Skeletal muscle tissue (tissue), 4 donors: ENCODE data around the gene PRKRA. TPM values are rescaled to one million over a fixed set of nuclear protein-coding genes. Genes with fewer than 3 reads are reported as not detected.

ENCODE experiments used
- H3K27ac ChIP-seq: one replicate; pipeline ENCODE4 v1.7.0; 2013; ENCODE audit warnings: mild to moderate bottlenecking, low read depth, low read length, inconsistent platforms
- H3K27me3 ChIP-seq, 3 donors: one replicate each; pipeline ENCODE4 v1.7.0; 2013; ENCODE audit warnings: low read length in 3 of 3; ENCODE audit not compliant: control insufficient read depth in 3 of 3, insufficient read depth in 3 of 3
- H3K36me3 ChIP-seq, 3 donors: one replicate each; pipeline ENCODE4 v1.7.0; 2013; ENCODE audit warnings: low read length in 3 of 3; ENCODE audit not compliant: control insufficient read depth in 3 of 3, insufficient read depth in 3 of 3
- H3K4me1 ChIP-seq, 3 donors: one replicate each; pipeline ENCODE4 v1.7.0; 2013; ENCODE audit warnings: low read length in 3 of 3, mild to moderate bottlenecking in 3 of 3; ENCODE audit not compliant: control insufficient read depth in 3 of 3, insufficient read depth in 3 of 3
- H3K4me3 ChIP-seq, 3 donors: one replicate each; pipeline ENCODE4 v1.7.0; 2013; ENCODE audit warnings: low read length in 3 of 3
- H3K9ac ChIP-seq, 3 donors: one replicate each; pipeline ENCODE4 v1.7.0; 2013; ENCODE audit warnings: low read length in 3 of 3, mild to moderate bottlenecking in 3 of 3, moderate library complexity in 2 of 3, low read depth in 1 of 3
- H3K9me3 ChIP-seq, 3 donors: one replicate each; pipeline ENCODE4 v1.7.0; 2013; ENCODE audit warnings: low read length in 3 of 3; ENCODE audit not compliant: control insufficient read depth in 3 of 3
- total RNA-seq: library from RNA; depleted of rRNA; stranded (reverse); fragments of >200 nt; gene quantifications from one replicate; pipeline ENCODE4 v1.2.3, GENCODE V29; 2014
- donor health status: Osteomylitis.

Gene PRKRA
- total RNA-seq, 1 donor from 2014 or later, result 40.7 TPM

DNA sequence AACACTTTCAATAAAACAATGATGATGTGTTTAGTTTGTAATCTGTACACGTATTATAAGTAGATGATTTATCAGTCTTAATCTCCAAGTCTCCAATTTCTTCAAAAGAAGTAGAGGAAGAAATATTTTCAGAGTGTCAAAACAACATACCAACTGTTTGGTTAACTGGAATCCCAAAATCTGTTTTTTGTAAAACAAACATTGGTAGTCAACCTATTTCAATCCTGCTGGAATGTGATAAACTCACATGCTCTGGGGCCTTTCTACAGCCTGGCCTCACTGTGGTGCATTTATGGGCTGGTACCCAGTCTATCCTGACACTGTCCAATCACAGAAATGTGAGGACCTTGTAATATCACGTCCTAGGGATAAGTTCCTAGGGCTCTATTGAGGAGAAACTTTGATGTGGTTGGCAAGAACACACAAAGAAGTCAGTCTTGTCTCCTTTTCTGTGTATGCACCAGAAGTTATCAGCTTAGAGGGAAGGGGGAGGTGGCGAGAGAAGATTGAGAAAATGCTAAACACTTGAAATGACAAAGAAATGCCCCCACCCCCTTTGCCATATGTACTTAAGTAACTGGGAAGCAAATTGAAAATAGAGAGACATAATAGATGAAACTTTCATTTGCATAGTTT lies 47.2 kb downstream of the PRKRA start:
- Histone ChIP-seq H3K36me3 (no peaks in the 10 kb centered on the region), H3K9ac (no peak overlapping the region), H3K4me1 (peaks cover 0 to 3% (median 0%) of the 10 kb centered on the region in 3 donors), H3K27ac (no peak overlapping the region), H3K4me3 (no peak overlapping the region), H3K9me3 (no peaks in the 10 kb centered on the region), H3K27me3 (no peaks in the 10 kb centered on the region)

GRCh38 chr2:178401994-178402437 lies 49.0 kb downstream of the PRKRA start:
- H3K4me3 ChIP-seq, result no peak overlapping the region

DNA sequence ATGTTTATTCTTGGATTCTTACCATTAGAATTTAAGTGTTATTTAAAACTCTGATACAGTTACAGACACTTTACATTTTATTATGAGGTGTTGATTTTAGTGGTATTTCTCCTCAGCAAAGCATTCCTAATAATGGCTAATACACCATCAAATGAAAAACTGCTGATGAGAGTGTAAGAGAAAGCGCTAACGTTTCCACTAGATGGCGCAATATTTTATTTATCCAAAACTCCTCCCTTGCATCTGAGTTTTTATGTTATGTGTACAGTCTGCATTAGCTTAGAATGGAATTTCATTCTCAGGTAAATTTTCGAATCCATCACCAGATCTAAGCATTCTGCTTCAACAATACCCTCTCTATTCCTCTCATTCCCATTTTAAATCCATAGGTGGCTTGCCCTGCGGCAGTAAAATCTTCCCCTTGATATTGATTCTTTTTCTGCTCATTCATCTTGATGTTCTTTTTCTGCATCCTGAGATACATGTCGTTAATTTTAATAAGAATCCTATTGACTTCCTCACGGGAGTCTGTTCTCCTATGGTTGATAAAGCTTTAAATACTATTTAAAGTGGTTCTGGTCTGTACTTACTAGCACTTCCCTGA lies 53.9 kb downstream of the PRKRA start:
- H3K9ac ChIP-seq, result no peak overlapping the region
- H3K27me3 ChIP-seq, result no peaks in the 10 kb centered on the region
- H3K9me3 ChIP-seq, result no peaks in the 10 kb centered on the region
- H3K4me3 ChIP-seq, result no peak overlapping the region
- no peak overlapping the region for H3K27ac ChIP-seq
- no peaks in the 10 kb centered on the region for H3K36me3 ChIP-seq
- no peaks in the 10 kb centered on the region for H3K4me1 ChIP-seq

More at GRCh38 chr2:178401994-178402437, 49.0 kb downstream of the PRKRA start:
- no peaks in the 10 kb centered on the region for H3K9me3 ChIP-seq
- H3K27ac ChIP-seq, result no peak overlapping the region
- peaks cover 0 to 3% (median 0%) of the 10 kb centered on the region in 3 donors for H3K4me1 ChIP-seq
- no peak overlapping the region for H3K9ac ChIP-seq
- H3K27me3 ChIP-seq, result no peaks in the 10 kb centered on the region
- H3K36me3 ChIP-seq, result no peaks in the 10 kb centered on the region

DNA sequence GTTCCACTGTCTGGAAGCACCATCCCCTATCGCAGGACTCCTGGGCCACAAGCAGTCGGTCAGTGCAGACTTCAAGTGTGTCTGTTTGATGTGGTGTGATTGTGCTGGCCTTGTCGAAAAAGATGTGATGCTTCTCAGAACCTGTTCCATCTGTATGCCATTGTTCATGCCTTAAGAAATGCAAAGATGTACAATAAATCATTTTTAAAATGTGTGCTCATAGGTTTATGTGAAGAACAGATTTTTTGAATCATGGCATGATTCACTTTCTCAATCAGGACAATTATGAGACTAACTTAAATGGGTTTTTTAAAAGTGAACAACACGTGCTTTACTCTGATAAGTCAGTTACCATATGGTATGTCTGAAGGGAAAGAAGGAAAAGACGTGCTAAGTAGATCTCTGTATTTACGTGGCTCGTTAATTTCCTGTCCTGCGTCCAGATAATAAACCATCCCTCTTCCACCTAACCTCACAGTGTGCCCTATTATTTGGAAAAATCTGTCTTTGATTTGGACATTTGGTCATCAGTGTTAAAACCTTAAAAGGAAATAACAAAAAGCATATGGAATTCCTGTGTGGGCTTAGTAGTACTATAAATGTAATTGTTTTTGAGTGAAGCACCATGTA lies 54.9 kb downstream of the PRKRA start:
- Histone ChIP-seq H3K27ac (no peak overlapping the region), H3K36me3 (peaks cover 0 to 3% (median 1%) of the 10 kb centered on the region in 3 donors), H3K27me3 (no peaks in the 10 kb centered on the region), H3K4me1 (no peaks in the 10 kb centered on the region), H3K4me3 (no peak overlapping the region), H3K9ac (no peak overlapping the region), H3K9me3 (no peaks in the 10 kb centered on the region)

GRCh38 chr2:178395295-178395694 lies 55.7 kb downstream of the PRKRA start:
- no peak overlapping the region for H3K9ac ChIP-seq
- no peaks in the 10 kb centered on the region for H3K9me3 ChIP-seq
- no peaks in the 10 kb centered on the region for H3K27me3 ChIP-seq
- no peak overlapping the region for H3K4me3 ChIP-seq
- H3K4me1 ChIP-seq, result no peaks in the 10 kb centered on the region
- H3K36me3 ChIP-seq, result peaks cover 0 to 8% (median 3%) of the 10 kb centered on the region in 3 donors
- no peak overlapping the region for H3K27ac ChIP-seq

DNA sequence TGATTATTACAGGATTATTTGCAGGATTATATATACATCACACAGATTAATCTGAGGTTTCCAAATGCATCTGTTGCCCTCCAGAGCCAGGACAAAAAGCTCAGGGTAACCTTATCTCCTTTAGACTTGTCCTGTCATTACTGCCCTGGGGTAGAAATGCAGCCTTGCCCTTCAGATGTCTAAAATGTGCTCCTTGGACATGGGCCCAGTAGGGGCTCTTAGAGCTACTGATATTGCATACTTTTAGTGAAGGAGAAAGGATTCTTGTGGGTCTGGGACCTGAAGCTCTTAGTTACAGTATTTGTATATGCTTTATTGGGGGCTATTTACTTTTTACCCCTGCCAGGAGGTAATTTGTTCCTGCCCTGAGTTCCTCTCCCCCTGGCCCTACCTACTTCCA lies 56.1 kb downstream of the PRKRA start:
- Histone ChIP-seq H3K4me3 (no peak overlapping the region), H3K4me1 (no peaks in the 10 kb centered on the region), H3K36me3 (peaks cover 3 to 12% (median 4%) of the 10 kb centered on the region in 3 donors), H3K27me3 (no peaks in the 10 kb centered on the region), H3K9ac (no peak overlapping the region), H3K27ac (no peak overlapping the region), H3K9me3 (no peaks in the 10 kb centered on the region)

- H3K27ac ChIP-seq, result no peak overlapping the region
- peaks cover 9 to 28% (median 21%) of the 10 kb centered on the region in 3 donors for H3K36me3 ChIP-seq
- H3K9me3 ChIP-seq, result no peaks in the 10 kb centered on the region
- no peaks in the 10 kb centered on the region for H3K4me1 ChIP-seq
- no peak overlapping the region for H3K9ac ChIP-seq
- H3K4me3 ChIP-seq, result no peak overlapping the region
- no peaks in the 10 kb centered on the region for H3K27me3 ChIP-seq
Observed at GRCh38 chr2:178392215-178392614, 58.8 kb downstream of the PRKRA start.

GRCh38 chr2:178391701-178392100 lies 59.3 kb downstream of the PRKRA start:
- Histone ChIP-seq H3K27me3 (no peaks in the 10 kb centered on the region), H3K9ac (no peak overlapping the region), H3K4me3 (no peak overlapping the region), H3K27ac (no peak overlapping the region), H3K36me3 (peaks cover 9 to 28% (median 21%) of the 10 kb centered on the region in 3 donors), H3K4me1 (no peaks in the 10 kb centered on the region), H3K9me3 (no peaks in the 10 kb centered on the region)

- Histone ChIP-seq H3K4me3 (no peak overlapping the region), H3K9me3 (no peaks in the 10 kb centered on the region), H3K27ac (no peak overlapping the region), H3K27me3 (no peaks in the 10 kb centered on the region), H3K9ac (no peak overlapping the region), H3K4me1 (no peaks in the 10 kb centered on the region), H3K36me3 (peaks cover 16 to 43% (median 33%) of the 10 kb centered on the region in 3 donors)
Observed at GRCh38 chr2:178388287-178388686, 62.7 kb downstream of the PRKRA start.

DNA sequence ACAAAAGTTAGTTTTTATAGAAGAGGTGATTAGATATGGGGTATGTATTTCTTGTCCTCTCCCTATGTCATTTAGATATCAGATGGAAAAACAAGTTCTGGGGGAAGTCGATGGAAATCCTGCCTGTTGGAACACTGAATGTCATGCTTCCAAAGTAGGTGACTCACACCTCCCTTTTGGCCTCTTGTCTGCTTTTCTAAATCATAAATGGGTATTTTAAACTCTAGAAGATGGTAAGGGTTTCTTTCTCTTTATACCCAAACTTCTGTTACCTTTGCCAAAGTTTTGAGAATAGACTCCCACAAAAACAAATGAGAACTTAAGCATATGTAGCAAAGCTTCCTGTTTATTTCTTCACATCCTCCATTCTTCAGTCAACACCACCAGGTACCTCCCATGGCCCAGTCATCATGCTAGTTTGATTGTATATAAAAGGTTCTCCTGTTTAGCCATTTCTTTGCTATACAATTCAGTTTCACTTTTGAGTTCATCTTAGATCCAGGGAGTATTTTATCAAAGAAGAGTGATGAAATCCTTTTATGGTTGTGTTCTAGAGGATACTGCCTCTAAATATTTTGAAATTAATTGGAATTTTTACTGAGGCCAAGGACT lies 63.9 kb downstream of the PRKRA start:
- no peak overlapping the region for H3K27ac ChIP-seq
- no peaks in the 10 kb centered on the region for H3K27me3 ChIP-seq
- H3K4me3 ChIP-seq, result no peak overlapping the region
- no peak overlapping the region for H3K9ac ChIP-seq
- no peaks in the 10 kb centered on the region for H3K4me1 ChIP-seq
- peaks cover 16 to 49% (median 40%) of the 10 kb centered on the region in 3 donors for H3K36me3 ChIP-seq
- no peaks in the 10 kb centered on the region for H3K9me3 ChIP-seq
